Measurements from ENCODE around the gene NPAS2.
A peak's percentile ranks its signal among the peaks of the same experiment; 100 is the strongest.

NPAS2 gene

DNA sequence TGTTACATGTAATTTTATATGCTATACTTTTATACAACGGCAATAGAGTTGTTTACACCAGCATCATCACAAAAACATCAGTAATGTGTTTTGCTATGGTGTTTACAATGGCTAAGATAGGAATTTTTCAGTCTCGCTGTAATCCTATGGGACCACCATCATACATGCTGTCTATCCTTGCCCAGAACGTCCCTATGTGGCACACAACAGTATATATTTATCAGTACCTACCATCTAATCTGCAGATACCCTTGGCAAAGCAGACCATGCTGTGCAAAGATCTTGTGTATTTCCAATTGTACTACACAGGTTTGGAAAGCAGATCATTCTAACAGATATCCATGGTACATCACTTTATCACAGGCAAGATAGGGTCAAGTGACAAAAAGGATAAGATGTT, 197.4 kb downstream of the NPAS2 start:
- no peak for DNase-seq (ENCODE audit: low read depth)

DNA sequence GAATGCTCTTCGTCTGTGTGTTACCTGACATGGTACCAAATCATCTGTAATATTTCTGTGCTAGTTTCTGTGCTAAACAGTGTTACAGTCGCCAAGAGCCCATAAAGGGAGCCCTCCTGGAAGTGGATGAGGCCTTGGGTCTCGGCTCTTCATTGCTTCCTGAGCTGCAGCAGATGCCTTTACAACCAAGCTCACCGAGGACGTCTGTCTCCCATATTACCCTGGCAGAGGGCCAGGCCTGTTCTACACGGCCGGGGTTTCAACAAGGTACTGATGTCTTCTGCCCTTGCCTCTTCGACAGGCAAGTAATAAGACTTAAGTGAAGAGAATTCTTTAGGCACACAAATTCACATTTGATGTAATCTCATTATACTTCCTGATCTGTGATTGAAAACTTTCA, 199.0 kb downstream of the NPAS2 start:
- DNase-seq (ENCODE audit: low read depth), result no peak

- no peak for DNase-seq (ENCODE audit: low read depth)
Measured at GRCh38 chr2:101022221-101022620, 202.3 kb downstream of the NPAS2 start.

- DNase-seq (ENCODE audit: low read depth), result no peak
Measured at GRCh38 chr2:101023327-101024107, 203.6 kb downstream of the NPAS2 start.

- no peak for DNase-seq (ENCODE audit: low read depth)
Measured at GRCh38 chr2:101025561-101025960, 205.6 kb downstream of the NPAS2 start.

DNA sequence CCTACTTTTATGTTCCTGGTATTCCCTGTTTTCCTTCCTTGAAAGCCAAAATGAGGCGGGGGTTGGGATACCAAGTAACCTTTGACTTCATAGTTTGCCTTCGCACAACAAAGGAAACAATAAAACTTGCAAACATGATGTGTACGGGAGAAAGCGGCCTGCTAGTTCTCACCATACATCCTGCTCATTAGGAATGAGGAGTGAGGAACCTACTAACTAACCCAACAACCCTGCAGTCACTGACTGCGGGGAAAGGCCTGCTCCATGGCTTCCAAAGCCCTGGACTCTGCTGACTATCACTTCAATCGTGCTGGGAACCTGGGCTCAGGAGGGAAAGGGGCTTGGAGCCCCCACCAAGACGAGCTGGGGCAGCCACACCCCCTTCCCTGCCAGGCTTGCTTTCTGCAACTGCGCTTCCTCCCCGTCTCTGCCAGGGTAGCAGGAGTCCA, 206.3 kb downstream of the NPAS2 start:
- no peak for DNase-seq (ENCODE audit: low read depth)

GRCh38 chr2:101026923-101027469, 207.1 kb downstream of the NPAS2 start:
- no peak for DNase-seq (ENCODE audit: low read depth)

- no peak for DNase-seq (ENCODE audit: low read depth)
Measured at GRCh38 chr2:101027852-101028251, 207.9 kb downstream of the NPAS2 start.

- DNase-seq (ENCODE audit: low read depth), result no peak
Measured at GRCh38 chr2:101030866-101031554, 211.1 kb downstream of the NPAS2 start.

GRCh38 chr2:101032084-101032776, 212.3 kb downstream of the NPAS2 start:
- no peak for DNase-seq (ENCODE audit: low read depth)

DNA sequence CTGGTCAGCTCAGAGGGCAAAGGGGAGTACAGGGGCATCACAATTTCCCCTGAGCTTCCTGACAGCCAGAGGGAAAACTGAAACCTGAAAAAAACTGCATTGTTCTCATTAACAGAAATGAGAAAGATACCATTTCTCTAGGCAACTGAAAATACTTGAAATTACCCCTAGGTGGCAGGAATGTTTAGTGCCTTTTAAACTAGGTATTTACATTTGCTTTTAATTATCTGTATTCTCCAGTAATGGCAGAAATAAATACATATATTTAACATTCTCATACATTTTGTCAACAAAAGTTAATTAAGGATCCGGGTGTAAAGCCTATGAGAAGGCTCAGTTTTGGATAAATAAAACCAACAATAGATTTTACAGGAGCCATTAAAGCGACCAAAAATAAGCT, 216.6 kb downstream of the NPAS2 start:
- DNase-seq (ENCODE audit: low read depth), result peak; percentile 29

DNA sequence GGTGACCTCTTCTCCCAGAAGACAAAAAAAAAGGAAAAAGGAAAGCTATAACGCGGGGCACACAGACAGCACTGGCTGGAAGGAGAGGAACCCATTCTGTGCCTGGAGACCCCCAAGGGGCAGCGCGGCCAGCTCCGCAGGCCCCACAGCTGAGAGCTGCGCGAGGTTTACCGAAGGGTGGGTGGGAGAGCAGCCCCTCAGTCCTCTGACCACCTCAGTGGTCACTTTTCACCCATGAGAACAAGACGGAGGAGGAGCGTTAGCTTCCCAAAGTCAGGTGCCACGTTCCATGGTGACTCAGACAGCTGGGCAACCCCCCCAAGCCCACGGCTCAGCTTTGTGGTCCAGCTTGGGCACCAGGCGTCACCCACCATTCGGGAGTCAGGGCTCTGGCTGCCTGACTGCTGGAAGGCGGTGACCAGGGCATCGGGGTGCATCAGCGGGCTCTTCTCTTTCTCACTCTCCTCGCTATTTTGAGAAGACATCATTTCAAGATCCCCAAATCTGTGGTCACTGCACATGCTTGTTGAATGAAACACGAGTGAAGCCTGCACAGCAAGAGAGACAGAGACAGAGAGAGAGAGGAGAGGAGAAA, 217.3 kb downstream of the NPAS2 start:
- DNase-seq (ENCODE audit: low read depth), result no peak

DNA sequence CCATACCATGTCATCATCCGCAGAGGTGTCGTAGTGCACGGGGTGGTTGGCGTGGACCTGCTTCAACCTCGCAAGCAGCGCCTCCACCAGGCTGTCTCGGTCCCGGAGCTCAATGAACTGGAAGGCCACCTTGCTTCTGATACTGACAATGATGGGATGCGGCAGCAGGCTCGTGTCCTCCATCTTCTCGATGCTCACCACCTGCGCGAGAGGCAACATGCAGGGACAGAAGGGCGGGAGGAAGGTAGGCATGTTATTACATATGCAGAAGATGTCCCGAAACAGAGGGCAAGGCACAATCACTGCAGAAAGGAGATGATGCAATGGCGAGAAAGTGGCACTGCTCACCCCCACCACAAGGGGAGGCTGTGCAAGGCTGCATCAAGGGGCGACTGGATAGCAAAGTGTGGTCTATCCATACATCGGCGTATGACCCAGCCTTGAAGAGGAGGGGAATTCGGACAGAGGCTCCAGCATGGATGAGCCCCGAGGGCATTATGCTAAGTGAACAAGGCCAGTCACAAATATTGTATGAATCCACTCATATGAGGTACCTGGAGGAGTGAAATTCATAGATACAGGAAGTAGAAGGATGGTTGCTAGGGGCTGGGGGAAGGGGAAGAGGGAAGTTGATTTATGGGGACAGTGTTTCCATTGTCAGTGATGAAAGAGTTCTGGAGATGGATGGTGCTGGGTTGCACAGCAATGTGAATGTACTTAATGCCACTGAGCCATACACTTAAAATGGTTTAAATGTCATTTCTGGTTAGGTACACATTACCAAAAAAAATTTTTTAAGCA, 218.7 kb downstream of the NPAS2 start:
- peak; percentile 18 for DNase-seq (ENCODE audit: low read depth)

- DNase-seq (ENCODE audit: low read depth), result no peak
Measured at GRCh38 chr2:101040072-101040471, 220.1 kb downstream of the NPAS2 start.

DNA sequence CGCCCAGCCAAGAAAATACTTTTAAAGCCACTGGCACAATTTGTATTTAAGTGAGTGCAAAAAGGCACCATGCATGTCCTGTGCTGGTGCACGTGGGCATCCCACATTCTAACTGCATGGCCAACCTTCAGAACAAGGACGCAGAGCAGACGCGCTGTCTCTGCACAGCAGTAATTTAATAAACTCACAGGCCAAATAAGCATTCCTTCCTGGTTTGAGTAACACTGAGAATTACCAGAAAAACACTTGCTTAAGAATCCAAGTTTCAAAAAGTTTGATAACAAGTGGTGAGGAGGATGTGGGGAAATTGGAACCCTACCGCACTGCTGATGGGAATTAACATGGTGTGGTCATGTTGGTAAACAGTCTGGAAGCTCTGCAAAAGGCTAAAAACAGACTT, 220.8 kb downstream of the NPAS2 start:
- no peak for DNase-seq (ENCODE audit: low read depth)

- DNase-seq (ENCODE audit: low read depth), result peak; percentile 48
Measured at GRCh38 chr2:101041413-101041812, 221.5 kb downstream of the NPAS2 start.

DNA sequence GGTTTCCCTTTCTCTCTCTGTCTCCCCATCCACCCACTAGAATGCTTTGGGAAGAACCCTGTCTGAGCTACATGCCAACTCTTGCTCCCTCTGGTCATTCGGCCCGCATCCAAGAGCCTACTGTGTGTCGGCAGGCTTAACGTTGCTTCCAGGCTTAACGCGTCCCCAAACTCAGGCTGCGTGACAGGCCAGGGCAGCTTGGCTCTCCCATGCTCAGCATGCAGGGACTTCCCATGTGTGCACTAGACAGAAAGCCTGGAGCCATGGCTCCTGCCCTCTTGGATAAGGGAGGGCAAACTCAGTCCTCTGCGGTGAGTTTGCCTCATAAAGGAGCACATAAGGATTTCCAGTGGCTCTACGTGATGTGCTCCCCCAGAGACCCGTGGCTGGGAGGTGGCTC, 225.4 kb downstream of the NPAS2 start:
- DNase-seq (ENCODE audit: low read depth), result no peak
